GM12878 (cell line): ENCODE results near the gene NSMCE1.
A peak's percentile ranks its signal among the peaks of the same experiment; 100 is the strongest.

ENCODE experiments used
- CREM ChIP-seq: IDR thresholded peaks from 2 replicates; pipeline ENCODE4 v1.6.1; 2014; ENCODE audit warnings: antibody characterized with exemption, low read depth
- ESRRA ChIP-seq: IDR thresholded peaks from 2 replicates; pipeline ENCODE4 v1.6.1; 2012; ENCODE audit warnings: mild to moderate bottlenecking, low read length, improper control_type of control experiment
- NFYB ChIP-seq: IDR thresholded peaks from 2 replicates; pipeline ENCODE4 v1.6.1; 2011; ENCODE audit warnings: low read depth, mild to moderate bottlenecking, low read length, improper control_type of control experiment, moderate library complexity; ENCODE audit not compliant: insufficient read depth
- POLR2AphosphoS5 ChIP-seq: IDR thresholded peaks from 2 replicates; pipeline ENCODE4 v1.6.1; 2011; ENCODE audit warnings: mild to moderate bottlenecking, low read length, inconsistent platforms
- SREBF1 ChIP-seq: IDR thresholded peaks from 2 replicates; pipeline ENCODE4 v1.6.1; 2012; ENCODE audit warnings: mild to moderate bottlenecking, low read length
- SREBF2 ChIP-seq: IDR thresholded peaks from 2 replicates; pipeline ENCODE4 v1.6.1; 2012; ENCODE audit warnings: mild to moderate bottlenecking, low read length
- TF ChIP-seq, protein P1 (sequence below): IDR thresholded peaks from 2 replicates; pipeline ENCODE4 v1.6.1; 2012; ENCODE audit warnings: mild to moderate bottlenecking, low read depth, low read length

- TF ChIP-seq SREBF1 (no peak), NFYB (no peak), SREBF2 (no peak), POLR2AphosphoS5 (no peak), CREM (peak; percentile 11; the same call in 1 of the 2 replicates), ESRRA (no peak)
- TF ChIP-seq, protein P1, sequence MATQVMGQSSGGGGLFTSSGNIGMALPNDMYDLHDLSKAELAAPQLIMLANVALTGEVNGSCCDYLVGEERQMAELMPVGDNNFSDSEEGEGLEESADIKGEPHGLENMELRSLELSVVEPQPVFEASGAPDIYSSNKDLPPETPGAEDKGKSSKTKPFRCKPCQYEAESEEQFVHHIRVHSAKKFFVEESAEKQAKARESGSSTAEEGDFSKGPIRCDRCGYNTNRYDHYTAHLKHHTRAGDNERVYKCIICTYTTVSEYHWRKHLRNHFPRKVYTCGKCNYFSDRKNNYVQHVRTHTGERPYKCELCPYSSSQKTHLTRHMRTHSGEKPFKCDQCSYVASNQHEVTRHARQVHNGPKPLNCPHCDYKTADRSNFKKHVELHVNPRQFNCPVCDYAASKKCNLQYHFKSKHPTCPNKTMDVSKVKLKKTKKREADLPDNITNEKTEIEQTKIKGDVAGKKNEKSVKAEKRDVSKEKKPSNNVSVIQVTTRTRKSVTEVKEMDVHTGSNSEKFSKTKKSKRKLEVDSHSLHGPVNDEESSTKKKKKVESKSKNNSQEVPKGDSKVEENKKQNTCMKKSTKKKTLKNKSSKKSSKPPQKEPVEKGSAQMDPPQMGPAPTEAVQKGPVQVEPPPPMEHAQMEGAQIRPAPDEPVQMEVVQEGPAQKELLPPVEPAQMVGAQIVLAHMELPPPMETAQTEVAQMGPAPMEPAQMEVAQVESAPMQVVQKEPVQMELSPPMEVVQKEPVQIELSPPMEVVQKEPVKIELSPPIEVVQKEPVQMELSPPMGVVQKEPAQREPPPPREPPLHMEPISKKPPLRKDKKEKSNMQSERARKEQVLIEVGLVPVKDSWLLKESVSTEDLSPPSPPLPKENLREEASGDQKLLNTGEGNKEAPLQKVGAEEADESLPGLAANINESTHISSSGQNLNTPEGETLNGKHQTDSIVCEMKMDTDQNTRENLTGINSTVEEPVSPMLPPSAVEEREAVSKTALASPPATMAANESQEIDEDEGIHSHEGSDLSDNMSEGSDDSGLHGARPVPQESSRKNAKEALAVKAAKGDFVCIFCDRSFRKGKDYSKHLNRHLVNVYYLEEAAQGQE = no peak
These were observed 16.5 kb upstream of the NSMCE1 start for GRCh38 chr16:27284865-27285675.
